COLO668 (cell line): ENCODE data around the gene CCDC136.

Experiments used
- DNase-seq: peaks from one replicate; lab custom pipeline; 2025; ENCODE audit not compliant: unreplicated experiment; lab: John Stamatoyannopoulos, UW

Gene CCDC136

GRCh38 chr7:128804484-128804883, 12.7 kb downstream of the CCDC136 start:
- no peak for DNase-seq

- DNase-seq: no peak
Measured at GRCh38 chr7:128805225-128805624, 13.5 kb downstream of the CCDC136 start.

DNA sequence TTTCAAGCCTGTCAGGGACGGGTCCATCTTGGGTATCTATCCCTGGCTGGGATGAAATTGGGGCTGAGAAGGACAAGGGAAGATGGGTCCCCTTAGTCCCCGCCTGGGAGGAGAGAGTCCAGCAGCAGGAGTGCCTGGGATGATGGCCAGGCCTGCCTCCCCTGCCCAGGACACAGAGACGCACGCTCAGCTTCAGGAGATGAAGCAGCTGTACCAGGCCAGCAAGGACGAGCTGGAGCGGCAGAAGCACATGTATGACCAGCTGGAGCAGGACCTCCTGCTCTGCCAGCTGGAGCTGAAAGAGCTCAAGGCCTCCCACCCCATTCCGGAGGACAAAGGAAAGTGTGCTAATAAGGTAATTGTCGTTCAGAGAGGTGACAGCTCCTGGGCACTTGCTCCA, 15.4 kb downstream of the CCDC136 start:
- DNase-seq: no peak

DNA sequence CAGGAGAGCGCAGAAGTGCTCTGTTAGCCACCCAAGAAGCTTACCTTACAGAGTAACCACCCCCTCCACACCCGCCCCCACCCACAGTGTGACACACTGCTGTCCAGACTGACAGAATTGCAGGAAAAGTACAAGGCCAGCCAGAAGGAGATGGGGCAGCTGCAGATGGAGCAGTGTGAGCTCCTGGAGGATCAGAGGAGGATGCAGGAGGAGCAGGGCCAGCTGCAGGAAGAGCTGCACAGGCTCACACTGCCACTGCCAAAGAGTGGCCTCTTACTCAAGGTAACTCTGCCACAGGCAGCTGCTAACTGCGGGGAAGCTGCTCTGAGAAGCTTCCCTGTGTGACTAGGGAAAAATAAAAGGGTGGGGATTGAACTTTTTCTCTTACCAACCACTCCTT, 17.6 kb downstream of the CCDC136 start:
- DNase-seq: no peak

GRCh38 chr7:128810473-128810872, 18.7 kb downstream of the CCDC136 start:
- no peak for DNase-seq

DNA sequence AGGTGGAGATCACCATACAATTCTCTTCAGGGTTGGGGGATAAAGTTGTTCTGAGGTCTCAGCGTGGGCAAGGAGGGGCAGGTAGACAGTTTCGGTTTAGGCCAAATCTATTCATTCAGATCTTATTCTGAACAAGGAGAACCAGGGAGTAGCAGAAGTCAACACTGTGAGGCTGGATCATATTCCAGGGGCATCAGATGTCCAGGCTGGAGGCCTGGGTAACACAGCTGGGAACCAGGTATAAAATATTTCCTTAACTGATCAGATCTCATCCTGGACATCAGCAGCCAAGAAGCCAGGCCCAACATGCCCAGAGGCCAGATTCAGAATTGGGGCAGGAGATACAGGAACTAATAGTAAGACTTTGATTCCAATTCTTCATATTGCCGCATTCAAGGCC, 19.2 kb downstream of the CCDC136 start:
- no peak for DNase-seq

DNA sequence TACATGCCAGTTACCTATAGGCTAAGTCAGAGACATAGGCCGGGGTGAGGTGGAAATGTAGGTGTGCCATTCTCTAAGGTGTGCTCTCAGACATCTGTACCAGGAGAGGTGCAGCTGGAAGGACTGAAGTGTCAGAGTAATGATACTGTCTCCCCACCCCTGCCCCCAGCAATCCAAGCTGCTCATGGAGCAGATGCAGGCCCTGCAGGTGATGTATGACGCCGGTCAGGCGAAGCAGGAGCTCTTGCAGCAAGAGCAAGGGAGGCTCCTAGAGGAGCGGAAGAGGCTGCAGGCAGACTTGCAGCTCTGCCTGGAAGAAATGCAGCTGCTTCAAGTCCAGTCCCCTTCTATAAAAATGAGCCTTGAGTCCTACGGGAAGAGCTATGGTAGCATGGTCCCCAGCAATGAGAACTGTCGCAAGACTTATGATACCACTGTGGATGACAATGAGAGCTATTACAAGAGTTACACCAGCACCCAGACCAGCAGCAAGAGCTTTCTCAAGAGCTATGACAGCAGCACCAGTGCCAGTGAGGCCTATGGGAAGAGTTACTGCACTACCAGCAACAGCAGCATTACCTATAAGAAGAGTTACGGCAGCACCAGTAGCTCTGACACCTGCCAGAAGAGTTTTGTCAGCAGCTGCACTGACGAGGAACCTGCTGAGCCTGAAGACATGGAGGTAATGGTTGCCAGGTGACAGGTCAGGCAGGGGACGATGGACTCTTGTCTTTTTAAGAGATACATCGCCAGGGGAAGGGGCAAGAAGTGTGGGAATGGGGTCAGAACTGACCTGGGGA, 20.1 kb downstream of the CCDC136 start:
- peak; percentile 68 for DNase-seq

- peak; percentile 96 for DNase-seq
Measured at GRCh38 chr7:128812514-128813168, 20.9 kb downstream of the CCDC136 start.

DNA sequence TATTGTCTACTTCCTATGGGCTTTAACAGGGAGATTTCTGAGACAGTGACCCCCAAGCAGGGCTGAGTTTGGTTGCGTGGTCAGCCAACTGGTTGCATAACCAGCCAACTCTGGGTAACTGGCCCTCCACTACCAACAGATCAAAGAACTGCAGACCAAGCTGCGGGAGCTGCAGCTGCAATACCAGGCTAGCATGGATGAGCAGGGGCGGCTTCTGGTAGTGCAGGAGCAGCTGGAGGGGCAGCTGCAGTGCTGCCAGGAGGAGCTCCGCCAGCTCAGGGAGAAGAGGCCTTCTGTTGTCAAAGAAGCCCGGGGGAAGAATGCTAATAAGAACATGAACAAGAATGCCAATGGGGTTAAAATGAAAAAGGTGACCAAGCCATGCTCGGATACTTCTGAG, 22.7 kb downstream of the CCDC136 start:
- no peak for DNase-seq

GRCh38 chr7:128815289-128815942, 23.6 kb downstream of the CCDC136 start:
- no peak for DNase-seq

DNA sequence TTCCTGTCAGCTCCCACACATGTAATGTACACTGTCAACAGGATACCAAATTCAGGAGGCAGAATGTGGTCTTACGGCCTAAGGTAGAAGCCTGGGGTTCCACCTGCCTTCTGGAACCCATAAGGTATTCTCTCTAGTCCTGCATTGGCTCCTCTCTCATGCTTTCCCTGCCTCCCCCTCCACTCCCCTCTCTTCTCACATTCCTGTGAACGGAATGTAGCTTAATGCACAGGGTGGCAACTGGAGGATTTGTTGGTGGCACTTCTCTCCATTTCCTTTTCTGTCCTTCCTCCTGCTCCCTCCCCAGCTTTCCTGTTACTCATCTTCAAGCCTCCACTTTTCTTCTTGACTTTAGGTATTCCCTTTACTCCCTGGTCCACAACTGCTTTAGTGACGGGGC, 26.9 kb downstream of the CCDC136 start:
- DNase-seq: no peak

GRCh38 chr7:128821724-128822123, 30.0 kb downstream of the CCDC136 start:
- no peak for DNase-seq

GRCh38 chr7:128826512-128826911, 34.7 kb downstream of the CCDC136 start:
- DNase-seq: no peak

DNA sequence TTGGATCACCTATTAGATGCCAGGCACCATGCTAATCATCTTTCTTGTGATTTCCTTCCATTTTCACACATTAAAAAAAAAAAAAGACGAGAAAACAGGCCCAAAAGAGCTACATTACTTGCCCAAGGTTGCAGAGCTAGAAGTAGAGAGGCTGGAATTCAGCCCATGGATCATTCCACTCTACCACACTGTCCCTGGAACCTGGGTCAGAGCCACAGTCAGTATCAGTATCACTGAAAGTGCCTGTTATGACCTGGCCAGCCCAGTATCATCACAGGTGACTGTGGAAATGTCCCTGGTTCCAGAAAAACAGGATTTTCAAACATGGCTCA, 35.1 kb downstream of the CCDC136 start:
- no peak for DNase-seq

DNA sequence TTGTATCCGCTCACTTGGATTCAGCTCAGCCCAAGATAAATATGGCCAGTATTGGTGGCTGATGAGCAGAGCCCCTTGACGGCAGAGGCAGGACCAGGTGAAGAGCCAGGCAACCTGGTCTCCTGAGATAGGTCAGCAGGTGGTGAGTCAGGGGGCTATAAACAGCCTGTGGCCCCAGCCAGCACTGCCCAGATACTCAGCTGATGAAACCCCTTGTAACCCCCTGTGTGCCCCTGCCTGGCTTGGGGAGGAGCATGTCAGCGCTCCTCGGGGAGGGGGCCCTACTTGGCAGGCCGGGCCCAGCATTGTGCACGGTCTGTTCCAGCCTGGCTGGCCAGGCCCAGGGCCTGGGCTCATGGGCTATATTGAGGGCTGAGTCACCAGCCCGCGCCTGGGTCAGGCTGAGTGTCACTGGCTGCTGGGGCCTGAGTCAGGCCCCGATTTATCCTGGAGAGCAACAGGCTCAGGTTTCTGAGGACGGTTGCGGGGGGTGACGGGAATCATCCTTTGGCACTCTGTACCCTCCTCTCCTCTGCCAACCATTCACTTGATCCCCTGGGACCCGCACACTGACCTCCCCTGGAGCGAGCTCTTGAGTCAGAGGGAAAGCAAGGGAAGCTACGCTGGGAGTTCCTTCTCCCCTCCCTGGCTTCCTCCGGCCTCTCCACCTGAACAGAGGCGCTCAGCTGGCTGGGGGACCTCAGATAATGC, 35.6 kb downstream of the CCDC136 start:
- no peak for DNase-seq

- no peak for DNase-seq
Measured at GRCh38 chr7:128827971-128828711, 36.4 kb downstream of the CCDC136 start.

DNA sequence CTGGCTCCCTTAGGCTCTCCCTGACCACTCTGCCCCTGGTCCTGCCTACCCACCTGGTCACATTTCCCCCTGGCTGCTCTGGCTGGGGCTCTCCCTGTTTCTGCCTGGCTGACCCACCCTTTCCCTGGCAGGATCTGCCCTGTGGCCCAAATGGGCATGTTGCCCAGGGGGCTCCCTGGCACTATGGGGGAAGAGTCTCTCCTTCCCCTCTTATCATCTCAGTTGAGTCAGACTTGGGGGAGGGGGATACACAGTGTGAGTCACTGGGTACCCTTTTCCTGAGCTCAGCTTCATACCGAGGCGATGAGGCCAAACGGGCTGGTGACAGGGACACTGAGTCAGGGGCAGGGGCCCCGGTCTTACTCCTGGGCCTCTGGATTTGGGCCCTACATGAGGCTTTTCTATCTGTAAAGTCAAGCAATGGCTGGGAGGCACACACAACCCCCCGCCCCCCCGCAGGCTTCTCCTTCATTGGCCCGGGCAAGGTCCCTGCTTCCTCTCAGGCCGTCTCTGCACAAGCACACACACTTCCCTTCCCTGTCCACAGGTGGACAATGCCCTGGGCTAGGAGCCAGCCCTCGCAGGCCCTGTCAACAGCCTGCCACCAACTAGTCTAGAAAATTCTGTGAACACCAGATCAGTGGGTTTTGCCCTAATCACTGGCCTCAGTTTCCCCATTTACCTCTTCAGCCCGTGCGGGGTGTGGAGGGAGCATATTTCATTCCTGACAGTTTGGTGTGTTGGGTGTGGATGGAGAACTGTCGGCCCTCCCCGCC, 37.8 kb downstream of the CCDC136 start:
- no peak for DNase-seq

- DNase-seq: peak; percentile 38
Measured at GRCh38 chr7:128830231-128831177, 38.7 kb downstream of the CCDC136 start, which contains the start of gene FLNC. Gene FLNC (plus strand): TSS chr7:128830406. CDS start chr7:128830638, 232 bp downstream.
